ENCODE measurements around the gene NUP210. TPM values are rescaled to one million over a fixed set of nuclear protein-coding genes. Genes with fewer than 3 reads are reported as not detected.

The NUP210 gene
- total and polyA plus RNA-seq, 2 experiments from 2014 or later, result 13.8 to 73.9 TPM

- TF ChIP-seq ZNF462 (CRISPR knock-in tag; IDR thresholded peaks at IDR 0.05) (no peak), STAT1 (IDR thresholded peaks at IDR 0.05; ENCODE audit: unreplicated experiment) (no peak), ZNF114 (CRISPR knock-in tag; IDR thresholded peaks at IDR 0.05) (no peak), EZH2 (IDR thresholded peaks at IDR 0.05; ENCODE audit: low read depth, unreplicated experiment) (no peak)
Measured at GRCh38 chr3:13373975-13374586, 46.0 kb downstream of the NUP210 start (continued).

- Mint-ChIP-seq H3K27ac (no peak overlapping the region; the same call in 1 of the 2 replicates), H3K36me3 (ENCODE audit: low read depth) (peaks cover 45% of the 10 kb centered on the region), H3K4me1 (peaks cover 6% of the 10 kb centered on the region), H3K4me3 (no peak overlapping the region), H3K27me3 (ENCODE audit: insufficient read depth, low read depth, poor library complexity) (no peaks in the 10 kb centered on the region), H3K9me3 (no peaks in the 10 kb centered on the region)
- Histone ChIP-seq H3K9me2 (ENCODE audit: insufficient read depth) (no peaks in the 10 kb centered on the region), H3K27ac (ENCODE audit: low read depth) (no peak overlapping the region), H3K4me2 (no peak overlapping the region), H2AFZ (no peak overlapping the region), H3K4me1 (ENCODE audit: insufficient read depth) (no peaks in the 10 kb centered on the region), H3K36me3 (ENCODE audit: insufficient read depth) (peaks cover 10% of the 10 kb centered on the region), H3K27me3 (ENCODE audit: insufficient read depth) (no peaks in the 10 kb centered on the region), H3F3A (replicated peaks; ENCODE audit: low read depth) (no peaks in the 10 kb centered on the region), H3K4me3 (no peak overlapping the region), H4K20me1 (replicated peaks; ENCODE audit: insufficient read depth) (no peaks in the 10 kb centered on the region), H3K79me2 (replicated peaks; ENCODE audit: insufficient read depth) (no peaks in the 10 kb centered on the region)
- DNase-seq (ENCODE audit: low spot score), result no peak
- ATAC-seq, result no peak
- TF ChIP-seq ZNF331 (CRISPR knock-in tag; IDR thresholded peaks at IDR 0.05; ENCODE audit: low read depth) (no peak), ZNF462 (CRISPR knock-in tag; IDR thresholded peaks at IDR 0.05) (no peak)
Measured at GRCh38 chr3:13372656-13373055, 47.5 kb downstream of the NUP210 start.

All from GM23338 (cell line).